ENCODE data around the gene EIF5.
"Not testable (repeated sequence)": the region's sequence is repeated elsewhere in the genome, so short reads cannot be mapped to it uniquely, and the experiment has no call there.

DNA sequence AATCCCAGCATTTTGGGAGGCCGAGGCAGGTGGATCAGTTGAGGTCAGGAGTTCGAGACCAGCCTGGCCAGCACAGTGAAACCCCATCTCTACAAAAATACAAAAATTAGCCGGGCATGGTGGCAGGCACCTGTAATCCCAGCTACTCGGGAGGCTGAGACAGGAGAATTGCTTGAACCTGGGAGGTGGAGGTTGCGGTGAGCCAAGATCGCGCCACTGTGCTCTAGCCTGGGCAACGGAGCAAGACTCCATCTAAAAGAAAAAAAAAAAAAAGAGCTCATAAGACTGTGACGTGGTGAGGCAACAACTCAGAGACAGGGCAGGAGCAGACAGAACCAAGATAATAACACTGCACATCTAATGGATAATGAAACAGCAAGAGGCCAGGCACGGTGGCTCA is 23.5 kb downstream of the EIF5 start:
- TF ChIP-seq, protein P1, sequence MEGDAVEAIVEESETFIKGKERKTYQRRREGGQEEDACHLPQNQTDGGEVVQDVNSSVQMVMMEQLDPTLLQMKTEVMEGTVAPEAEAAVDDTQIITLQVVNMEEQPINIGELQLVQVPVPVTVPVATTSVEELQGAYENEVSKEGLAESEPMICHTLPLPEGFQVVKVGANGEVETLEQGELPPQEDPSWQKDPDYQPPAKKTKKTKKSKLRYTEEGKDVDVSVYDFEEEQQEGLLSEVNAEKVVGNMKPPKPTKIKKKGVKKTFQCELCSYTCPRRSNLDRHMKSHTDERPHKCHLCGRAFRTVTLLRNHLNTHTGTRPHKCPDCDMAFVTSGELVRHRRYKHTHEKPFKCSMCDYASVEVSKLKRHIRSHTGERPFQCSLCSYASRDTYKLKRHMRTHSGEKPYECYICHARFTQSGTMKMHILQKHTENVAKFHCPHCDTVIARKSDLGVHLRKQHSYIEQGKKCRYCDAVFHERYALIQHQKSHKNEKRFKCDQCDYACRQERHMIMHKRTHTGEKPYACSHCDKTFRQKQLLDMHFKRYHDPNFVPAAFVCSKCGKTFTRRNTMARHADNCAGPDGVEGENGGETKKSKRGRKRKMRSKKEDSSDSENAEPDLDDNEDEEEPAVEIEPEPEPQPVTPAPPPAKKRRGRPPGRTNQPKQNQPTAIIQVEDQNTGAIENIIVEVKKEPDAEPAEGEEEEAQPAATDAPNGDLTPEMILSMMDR (IDR thresholded peaks at IDR 0.05; ENCODE audit: low read depth, low read length, poor library complexity, severe bottlenecking), result not testable (repeated sequence)
- TF ChIP-seq EZH2phosphoT487 (IDR thresholded peaks at IDR 0.05; ENCODE audit: borderline replicate concordance, low read length), result not testable (repeated sequence)
